Measurements from ENCODE around the gene PPWD1. TPM values are rescaled to one million over a fixed set of nuclear protein-coding genes. Genes with fewer than 3 reads are reported as not detected.

Gene PPWD1
- polyA plus RNA-seq, 1 of the 3 experiments (the other 2 are of a cell fraction) = 6.0 TPM

GRCh38 chr5:65563777-65564176 is 681 bp downstream of the PPWD1 start:
- Histone ChIP-seq H3K36me3 (replicated peaks in 1 of 2; ENCODE audit: control insufficient read depth in 1 of 2, insufficient read depth in 2 of 2, low read length in 1 of 2) (peaks cover 11 to 30% of the 10 kb centered on the region in 2 experiments), H3K27me3 (ENCODE audit: insufficient read depth) (no peaks in the 10 kb centered on the region), H2AFZ (ENCODE audit: low read depth) (peak overlapping the region; percentile 97), H3K9ac (peak overlapping the region; percentile 82), H3K27ac (ENCODE audit: low read depth in 2 of 2, low read length in 1 of 2) (peak overlapping the region; percentile 90 to 97), H3K9me3 (no peaks in the 10 kb centered on the region), H3K4me3 (ENCODE audit: low read depth in 2 of 2, low read length in 1 of 2) (peak overlapping the region; percentile 94 to 97), H3K9me2 (no peaks in the 10 kb centered on the region), H3K4me1 (ENCODE audit: control insufficient read depth in 1 of 2, insufficient read depth in 2 of 2, low read depth in 1 of 2, low read length in 1 of 2) (peaks cover 0 to 10% of the 10 kb centered on the region in 2 experiments; a peak in 1 of 4 replicates), H3F3A (replicated peaks; ENCODE audit: insufficient read depth) (peaks cover 9% of the 10 kb centered on the region), H4K20me1 (ENCODE audit: insufficient read depth) (no peaks in the 10 kb centered on the region), H3K79me2 (ENCODE audit: insufficient read depth) (peaks cover 88% of the 10 kb centered on the region), H3K4me2 (peak overlapping the region; percentile 78)
- POLR2A ChIA-PET = interaction anchor here (0.5 to 1.3 kb wide), 3 partner anchors 8 to 97 kb away, joined by 3 to 7 read pairs (median 4); no protein-coding TSS in a partner anchor
- CTCF ChIA-PET = no interaction called here
- 1% methylated on average over 11 of the region's 11 CpGs for WGBS (ENCODE audit: low lambda C conversion rate)
- no peak for TF ChIP-seq CTCF (IDR thresholded peaks at IDR 0.05)
- DNase-seq = no peak

GRCh38 chr5:65566505-65566904 is 3.4 kb downstream of the PPWD1 start:
- Histone ChIP-seq H3K27me3 (ENCODE audit: insufficient read depth) (no peaks in the 10 kb centered on the region), H3K27ac (ENCODE audit: low read depth in 2 of 2, low read length in 1 of 2) (no peak overlapping the region), H3K9me3 (no peaks in the 10 kb centered on the region), H3K9me2 (no peaks in the 10 kb centered on the region), H3F3A (replicated peaks; ENCODE audit: insufficient read depth) (peaks cover 17% of the 10 kb centered on the region), H3K4me1 (ENCODE audit: control insufficient read depth in 1 of 2, insufficient read depth in 2 of 2, low read depth in 1 of 2, low read length in 1 of 2) (peaks cover 0 to 10% of the 10 kb centered on the region in 2 experiments; a peak in 1 of 4 replicates), H3K79me2 (ENCODE audit: insufficient read depth) (peaks cover 61% of the 10 kb centered on the region), H3K4me2 (no peak overlapping the region), H3K36me3 (replicated peaks in 1 of 2; ENCODE audit: control insufficient read depth in 1 of 2, insufficient read depth in 2 of 2, low read length in 1 of 2) (peaks cover 33 to 39% of the 10 kb centered on the region in 2 experiments), H3K4me3 (ENCODE audit: low read depth in 2 of 2, low read length in 1 of 2) (no peak overlapping the region), H2AFZ (ENCODE audit: low read depth) (no peak overlapping the region), H4K20me1 (ENCODE audit: insufficient read depth) (no peaks in the 10 kb centered on the region), H3K9ac (no peak overlapping the region)
- ChIA-PET POLR2A (no interaction called here), CTCF (no interaction called here)
- WGBS (ENCODE audit: low lambda C conversion rate) = 89% methylated on average over 5 of the region's 5 CpGs
- no peak for TF ChIP-seq RAD21 (IDR thresholded peaks at IDR 0.05; ENCODE audit: low read length)
- TF ChIP-seq EZH2phosphoT487 (IDR thresholded peaks at IDR 0.05; ENCODE audit: borderline replicate concordance, low read depth) = no peak
- no peak for TF ChIP-seq SIN3A (IDR thresholded peaks at IDR 0.05; ENCODE audit: borderline replicate concordance, low read depth, low read length)
- TF ChIP-seq POLR2AphosphoS5 (IDR thresholded peaks at IDR 0.05; ENCODE audit: low read depth, low read length) = no peak
- TF ChIP-seq ZBTB33 (IDR thresholded peaks at IDR 0.05; ENCODE audit: borderline replicate concordance, low read depth) = no peak
- no peak for TF ChIP-seq TEAD4 (IDR thresholded peaks at IDR 0.05; ENCODE audit: borderline replicate concordance, insufficient read depth)
- TF ChIP-seq MXI1 (IDR thresholded peaks at IDR 0.05; ENCODE audit: low read depth, low read length) = no peak
- TF ChIP-seq NFIC (IDR thresholded peaks at IDR 0.05; ENCODE audit: borderline replicate concordance) = no peak
- DNase-seq = no peak
